GM21717 (cell line): Measurements from ENCODE around the gene STPG3.

Experiments used
- ATAC-seq: cut with Tn5 transposase; IDR thresholded peaks from one replicate; pipeline ENCODE4 v1.9.1; 2021; ENCODE audit warnings: mild to moderate bottlenecking, moderate library complexity; ENCODE audit not compliant: unreplicated experiment

STPG3 gene

GRCh38 chr9:137264067-137264466, 13.0 kb downstream of the STPG3 start:
- ATAC-seq = no peak

GRCh38 chr9:137265496-137266161, 14.5 kb downstream of the STPG3 start:
- ATAC-seq = no peak

- ATAC-seq = no peak
These were observed 15.1 kb downstream of the STPG3 start for GRCh38 chr9:137266162-137266527.

GRCh38 chr9:137266585-137267453, 15.7 kb downstream of the STPG3 start:
- ATAC-seq = no peak

GRCh38 chr9:137267933-137268355, 16.9 kb downstream of the STPG3 start:
- ATAC-seq = no peak

GRCh38 chr9:137268538-137269201, 17.6 kb downstream of the STPG3 start:
- no peak for ATAC-seq

GRCh38 chr9:137269231-137269772, 18.2 kb downstream of the STPG3 start:
- ATAC-seq = no peak

- ATAC-seq = no peak
These were observed 20.0 kb downstream of the STPG3 start for GRCh38 chr9:137270929-137271695.

- no peak for ATAC-seq
These were observed 20.6 kb downstream of the STPG3 start for GRCh38 chr9:137271696-137272076.

GRCh38 chr9:137272241-137273094, 21.4 kb downstream of the STPG3 start:
- ATAC-seq = no peak

GRCh38 chr9:137273095-137273490, 22.0 kb downstream of the STPG3 start:
- ATAC-seq = no peak

GRCh38 chr9:137273611-137274320, 22.7 kb downstream of the STPG3 start:
- no peak for ATAC-seq

- no peak for ATAC-seq
These were observed 24.1 kb downstream of the STPG3 start for GRCh38 chr9:137275203-137275587.

- ATAC-seq = no peak
These were observed 24.7 kb downstream of the STPG3 start for GRCh38 chr9:137275588-137276472.

- ATAC-seq = no peak
These were observed 25.6 kb downstream of the STPG3 start for GRCh38 chr9:137276473-137277328.

- ATAC-seq = no peak
These were observed 26.4 kb downstream of the STPG3 start, which contains the start of gene TOR4A for GRCh38 chr9:137277329-137278041. Gene TOR4A, plus strand, starts transcription at chr9:137277726. Its CDS starts 964 bp downstream, at chr9:137278690.
